K562 (cell line): ENCODE data around the gene HRH1. TPM values are rescaled to one million over a fixed set of nuclear protein-coding genes. Genes with fewer than 3 reads are reported as not detected.

Experiments
- ELF4 ChIP-seq: fragments of 450-650 bp; formaldehyde crosslinking; IDR thresholded peaks from 2 replicates; pipeline ENCODE4 v1.4.0; 2022; ENCODE audit warnings: missing genetic modification characterization
- HMGXB4 ChIP-seq: sonication (generic); formaldehyde crosslinking; IDR thresholded peaks from 2 replicates; pipeline ENCODE4 v1.8.1; 2023; ENCODE audit warnings: mild to moderate bottlenecking, missing genetic modification reagents
- PRMT5 ChIP-seq: sonication (generic); formaldehyde crosslinking; IDR thresholded peaks from 2 replicates; pipeline ENCODE4 v1.5.0; 2020; ENCODE audit warnings: missing genetic modification reagents
- REST ChIP-seq, 2 experiments: fragments of 450-650 bp; formaldehyde crosslinking in 1 of 2; IDR thresholded peaks; 2 replicates each; pipeline versions ENCODE4 v1.4.0 to v1.6.1; 2014 to 2020; ENCODE audit warnings: mild to moderate bottlenecking in 2 of 2, borderline replicate concordance in 1 of 2, low read depth in 1 of 2
- ZNF12 ChIP-seq: sonication (generic); formaldehyde crosslinking; IDR thresholded peaks from 2 replicates; pipeline ENCODE4 v1.4.0; 2020; ENCODE audit warnings: mild to moderate bottlenecking, missing genetic modification reagents
- ZNF41 ChIP-seq: fragments of 250-450 bp; sonication (Bioruptor Pico); conservative IDR thresholded peaks from 2 replicates; pipeline ENCODE4 v1.4.0; 2020; ENCODE audit warnings: mild to moderate bottlenecking
- ZNF780A ChIP-seq: fragments of 250-450 bp; sonication (Bioruptor Pico); IDR thresholded peaks from 2 replicates; pipeline ENCODE4 v1.5.0; 2021; ENCODE audit warnings: mild to moderate bottlenecking
- polyA plus RNA-seq, 8 experiments: library from polyadenylated mRNA; depleted of rRNA in 4 of 8; stranded (reverse) in 5 of 8; unstranded in 3 of 8; fragments of >200 nt; fragmentation: Nextera tagmentation in 2 of 8; fragmentation: Illumina TruSeq in 1 of 8; extraction: Ambion mirVana in 2 of 8; extraction: Trizol in 1 of 8; gene quantifications; 2 replicates each; pipeline versions ENCODE4 v1.2.1 to v1.2.3, GENCODE V29; 2011 to 2014; ENCODE audit warnings: inconsistent platforms in 1 of 8, missing spikeins in 1 of 8
- total RNA-seq, 7 experiments: library from RNA; depleted of rRNA in 6 of 7; stranded (reverse); fragments of >200 nt in 6 of 7; fragmentation: Illumina TruSeq in 2 of 7; extraction: Trizol in 2 of 7; gene quantifications; 2 replicates each; pipeline versions ENCODE4 v1.2.1 to v1.2.3, GENCODE V29; 2011 to 2021; ENCODE audit warnings: low replicate concordance in 1 of 7

The HRH1 gene
- total and polyA plus RNA-seq, 9 of the 15 experiments (the other 6 are each of a cell fraction or from before 2014, with no cell fraction given): 0.03 to 0.15 (median 0.06) TPM; not detected in 1

GRCh38 chr3:11157421-11157820, 3.1 kb downstream of the HRH1 start (continued):
- TF ChIP-seq PRMT5 (CRISPR knock-in tag): no peak
- TF ChIP-seq ZNF12 (CRISPR knock-in tag): no peak
- TF ChIP-seq ELF4 (CRISPR knock-in tag): no peak
- no peak for TF ChIP-seq REST (IDR thresholded peaks at IDR 0.05; ENCODE audit: borderline replicate concordance)
- TF ChIP-seq REST (CRISPR knock-in tag; IDR thresholded peaks at IDR 0.05; ENCODE audit: low read depth): no peak
- TF ChIP-seq ZNF41 (CRISPR knock-in tag): no peak
- TF ChIP-seq HMGXB4 (CRISPR knock-in tag): no peak
- no peak for TF ChIP-seq ZNF780A
